Neural progenitor cell (in vitro differentiated cells): ENCODE results near the gene ITPR2.

Source experiments
- CTCF ChIP-seq: fragments of 200-600 bp; sonication (generic); IDR thresholded peaks from 2 replicates; pipeline ENCODE4 v1.5.1; 2017; ENCODE audit warnings: antibody characterized with exemption, mild to moderate bottlenecking
- EZH2 ChIP-seq: fragments of 200-600 bp; sonication (generic); IDR thresholded peaks from 2 replicates; pipeline ENCODE4 v1.6.1; 2017; ENCODE audit warnings: antibody characterized with exemption, mild to moderate bottlenecking, moderate library complexity

- no peak for TF ChIP-seq CTCF
- TF ChIP-seq EZH2 = no peak
These were observed 43.0 kb downstream of the ITPR2 start for GRCh38 chr12:26789731-26790644.
